HG02840 (cell line): ENCODE results near the gene ALDH18A1.
"Not testable (repeated sequence)": the region's sequence is repeated elsewhere in the genome, so short reads cannot be mapped to it uniquely, and the experiment has no call there.

Source experiments
- ATAC-seq: cut with Tn5 transposase; IDR thresholded peaks from one replicate; pipeline ENCODE4 v1.9.1; 2021; ENCODE audit warnings: mild to moderate bottlenecking, moderate library complexity, moderate number of reproducible peaks; ENCODE audit not compliant: unreplicated experiment, low FRiP score

Gene ALDH18A1

DNA sequence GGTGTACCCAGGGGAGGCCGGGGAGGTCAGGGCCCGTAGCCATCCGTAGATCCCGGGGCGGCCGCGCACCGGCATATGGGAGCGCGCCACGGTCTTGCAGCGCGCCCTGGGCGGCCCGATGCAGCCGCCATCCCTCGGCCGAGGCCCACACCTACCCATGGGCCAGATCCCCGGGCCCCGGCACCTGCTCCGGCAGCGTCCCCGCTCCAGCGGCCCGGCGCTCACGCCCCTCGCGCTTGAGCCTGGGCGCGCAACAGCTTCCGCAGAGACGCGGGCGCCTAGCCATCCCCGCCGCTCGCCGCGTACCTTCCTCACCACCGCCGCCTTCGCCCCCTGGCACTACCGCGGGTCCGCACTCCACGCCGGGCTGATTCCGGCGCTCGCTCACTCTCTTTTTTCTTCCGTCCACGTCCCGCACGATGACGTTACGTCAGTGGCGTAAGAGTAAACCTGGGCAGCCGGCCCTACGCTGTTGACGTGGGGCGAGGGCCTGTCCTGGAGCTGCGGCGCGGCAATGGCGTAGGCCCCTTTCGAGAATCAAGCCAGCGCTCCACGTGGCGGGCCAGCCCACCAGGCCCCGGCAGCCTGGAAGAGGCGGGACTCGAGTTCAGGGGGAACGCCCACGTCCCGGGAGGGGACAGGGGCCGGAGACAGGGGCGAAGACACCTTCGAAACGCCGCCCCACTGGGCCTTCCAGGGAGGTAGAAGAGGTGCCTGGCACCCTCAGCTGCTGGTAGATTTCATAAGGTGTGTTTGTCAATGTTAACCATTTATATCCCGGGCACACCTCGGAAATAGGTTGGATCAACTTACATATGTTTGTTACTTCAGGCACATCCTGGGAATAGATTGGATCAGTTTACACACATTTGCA is at the start of gene ALDH18A1:
Gene ALDH18A1 (minus strand): TSS at position 421 of the 874 bp plus-strand sequence. CDS start 3,334 bp downstream, outside the sequence.
- peak; percentile 81 for ATAC-seq

DNA sequence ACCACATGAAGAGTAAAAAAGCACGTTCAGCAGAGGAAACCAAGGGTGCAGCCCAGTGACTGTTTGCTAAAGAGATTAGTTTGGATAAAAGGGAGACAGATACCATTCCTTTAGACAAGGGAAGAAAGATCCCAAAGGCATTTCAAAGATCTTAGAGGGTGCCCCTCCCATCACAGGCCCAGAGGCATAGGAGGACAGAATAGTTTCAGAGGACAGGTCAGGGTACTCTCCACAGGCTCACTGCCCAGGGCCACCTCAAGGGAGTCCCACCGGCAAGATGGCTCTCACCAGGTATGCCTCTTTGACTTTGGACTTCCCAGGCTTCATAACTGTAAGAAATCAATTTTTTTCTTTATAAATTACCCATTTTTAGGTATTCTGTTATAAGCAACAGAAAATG is 41.9 kb upstream of the ALDH18A1 start:
- no peak for ATAC-seq

DNA sequence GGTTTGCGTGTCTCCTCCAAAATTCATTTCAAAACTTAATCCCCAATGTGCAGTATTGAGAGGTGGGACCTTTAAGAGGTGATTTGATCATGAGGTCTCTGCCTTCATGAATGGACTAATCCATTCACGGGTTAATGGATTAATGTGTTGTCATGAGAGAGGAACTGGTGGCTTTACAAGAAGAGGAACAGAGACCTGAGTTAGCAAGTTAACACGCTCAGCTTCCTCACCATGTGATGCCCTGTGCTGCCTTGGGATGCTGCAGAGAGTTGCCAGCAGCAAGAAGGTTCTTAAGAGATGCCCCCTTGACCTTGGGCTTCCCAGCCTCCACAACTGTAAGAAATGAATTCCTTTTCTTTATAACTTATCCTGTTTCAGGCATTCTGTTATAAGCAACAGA is 40.9 kb upstream of the ALDH18A1 start:
- ATAC-seq, result no peak

DNA sequence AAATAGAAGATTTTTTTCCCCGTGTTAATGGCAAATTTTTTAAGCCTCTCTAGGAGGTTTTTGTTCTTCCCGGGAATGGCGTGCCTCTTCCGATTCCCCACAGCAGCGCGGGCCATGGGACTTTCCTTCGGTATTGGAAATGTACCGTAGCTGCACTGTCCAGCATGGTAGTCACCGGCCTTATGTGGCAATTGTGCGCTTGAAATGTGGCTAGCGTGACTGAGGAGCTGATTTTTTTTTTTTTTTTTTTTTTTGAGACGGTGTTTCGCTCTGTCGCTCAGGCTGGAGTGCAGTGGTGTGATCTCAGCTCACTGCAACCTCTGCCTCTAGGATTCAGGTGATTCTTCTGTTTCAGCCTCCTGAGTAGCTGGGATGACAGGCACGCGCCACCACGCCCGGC is 38.2 kb upstream of the ALDH18A1 start:
- ATAC-seq, result no peak

DNA sequence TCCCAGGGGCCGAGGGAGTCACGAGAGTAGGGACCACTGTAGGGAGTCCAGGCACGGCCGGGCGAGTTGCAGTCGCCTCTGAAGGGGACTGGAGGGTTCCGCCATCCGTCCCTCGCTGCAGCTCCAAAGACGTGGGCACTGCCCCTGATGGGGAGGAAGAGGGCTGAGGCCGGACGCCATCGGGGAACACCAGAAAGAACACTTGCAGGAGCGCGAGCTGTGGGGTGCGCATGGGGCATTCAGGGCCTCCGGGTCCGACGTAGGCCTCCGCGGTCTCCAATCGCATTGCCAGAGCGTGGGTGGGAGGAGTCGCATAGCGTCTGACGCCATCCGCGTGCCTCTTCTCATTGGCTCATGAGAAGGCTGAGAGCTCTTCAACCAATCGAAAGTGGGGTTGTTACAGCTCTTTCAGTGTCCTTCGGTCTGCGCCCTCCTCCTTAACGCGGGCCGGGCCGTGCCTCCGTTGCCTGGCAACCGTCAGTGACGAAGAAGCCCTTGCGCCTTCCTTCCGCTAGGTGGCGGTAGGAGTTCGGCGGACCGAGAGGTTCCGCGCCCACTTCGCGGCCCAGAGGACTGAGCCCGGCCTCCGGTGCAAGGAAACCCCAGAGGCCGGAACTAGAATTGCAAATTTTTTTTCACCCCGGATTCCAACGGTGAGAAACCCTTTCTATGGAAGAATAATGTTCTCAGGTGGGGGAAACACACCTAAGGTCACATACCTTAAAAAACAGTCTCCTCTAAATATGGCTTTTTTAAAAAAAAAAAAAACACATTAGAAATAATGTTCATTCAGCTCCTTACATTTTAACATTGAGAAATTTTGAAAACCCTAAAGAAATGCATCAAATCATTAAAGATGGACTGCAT is 37.4 kb upstream of the ALDH18A1 start, which contains the start of gene TCTN3:
Gene TCTN3 (minus strand): TSS at position 260 of the 867 bp plus-strand sequence. CDS start 28 bp downstream, at position 232.
- ATAC-seq, result peak; percentile 99

DNA sequence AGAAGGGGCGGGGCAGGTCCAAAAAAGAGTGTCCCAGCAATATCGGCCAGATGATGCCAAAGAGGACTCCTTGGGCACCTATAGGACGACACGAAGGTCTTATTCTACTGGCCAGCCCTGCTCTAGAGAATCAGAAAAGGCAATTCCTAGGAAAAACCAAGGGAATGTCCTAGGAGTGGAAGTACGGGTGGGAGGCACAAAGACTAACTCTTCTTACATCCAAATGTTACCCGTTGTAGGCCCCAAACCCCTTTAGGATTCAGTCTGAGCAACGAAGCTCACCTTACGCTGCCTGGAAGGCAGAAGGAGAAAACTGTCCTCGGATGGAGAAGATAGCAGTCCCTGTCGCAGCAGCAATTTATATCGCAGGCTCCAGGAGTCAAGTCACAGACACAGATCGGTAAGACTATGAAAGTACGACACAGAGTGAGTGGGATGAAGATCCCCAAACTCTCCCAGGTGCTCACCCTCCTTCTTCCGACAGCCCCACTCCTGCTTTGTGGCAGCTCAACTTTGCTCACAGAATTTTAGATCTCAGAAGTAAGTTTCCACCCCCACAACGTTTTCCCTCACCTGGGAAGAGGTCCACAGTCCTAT is 36.7 kb upstream of the ALDH18A1 start:
- no peak for ATAC-seq

DNA sequence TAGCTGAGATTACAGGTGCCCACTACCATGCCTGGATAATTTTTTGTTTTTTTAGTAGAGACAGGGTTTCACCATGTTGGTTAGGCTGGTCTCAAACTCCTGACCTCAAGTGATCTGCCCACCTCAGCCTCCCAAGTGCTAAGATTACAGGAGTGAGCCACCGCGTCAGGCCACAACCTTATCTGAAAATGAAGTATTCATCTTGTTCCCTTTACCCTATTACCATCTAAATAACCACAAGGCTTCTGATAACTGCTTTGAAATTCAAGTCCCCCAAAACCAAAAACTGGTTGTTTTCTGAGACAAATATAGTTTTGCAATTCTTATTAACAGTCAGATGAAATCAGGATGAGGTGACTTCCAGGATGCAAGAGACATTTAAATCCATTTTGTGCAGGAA is 34.8 kb upstream of the ALDH18A1 start:
- ATAC-seq, result no peak

DNA sequence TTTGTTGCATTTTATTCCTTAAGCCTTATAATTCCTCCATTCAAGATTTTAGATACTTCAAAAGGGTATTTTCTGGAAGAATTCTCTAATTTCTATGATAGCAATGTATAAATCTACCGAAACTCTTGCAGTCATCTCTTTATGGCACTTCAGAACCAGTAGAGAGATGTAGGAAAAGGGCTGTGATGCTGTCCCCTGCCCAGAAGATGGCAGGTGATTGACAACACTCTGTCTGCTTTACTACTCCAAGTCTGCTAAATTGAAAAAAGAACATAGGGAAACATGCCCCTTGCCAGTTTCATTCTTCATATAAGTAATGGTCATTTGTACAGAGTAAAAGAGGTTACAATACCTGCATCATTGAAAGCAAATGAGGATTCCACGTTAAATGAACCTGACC is 32.1 kb upstream of the ALDH18A1 start:
- no peak for ATAC-seq

DNA sequence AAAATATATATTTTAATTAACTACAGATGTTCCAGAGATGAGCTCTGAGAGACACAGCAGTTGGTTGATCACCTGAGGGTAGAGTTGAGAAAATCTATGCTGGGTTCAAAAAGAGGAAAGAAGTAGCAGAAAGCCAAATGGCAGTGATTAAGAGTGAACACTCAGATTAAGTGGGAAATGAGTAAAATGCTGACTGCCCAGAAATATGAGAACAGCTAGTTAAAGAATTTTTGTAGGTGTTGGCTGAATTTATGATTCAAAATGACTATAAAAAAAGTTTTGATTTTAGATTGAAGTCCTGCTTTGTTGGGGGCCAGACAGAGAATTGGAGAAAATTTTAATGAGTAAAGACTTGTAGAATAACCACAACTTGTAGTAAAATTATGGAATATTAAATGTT is 27.5 kb upstream of the ALDH18A1 start:
- no peak for ATAC-seq

DNA sequence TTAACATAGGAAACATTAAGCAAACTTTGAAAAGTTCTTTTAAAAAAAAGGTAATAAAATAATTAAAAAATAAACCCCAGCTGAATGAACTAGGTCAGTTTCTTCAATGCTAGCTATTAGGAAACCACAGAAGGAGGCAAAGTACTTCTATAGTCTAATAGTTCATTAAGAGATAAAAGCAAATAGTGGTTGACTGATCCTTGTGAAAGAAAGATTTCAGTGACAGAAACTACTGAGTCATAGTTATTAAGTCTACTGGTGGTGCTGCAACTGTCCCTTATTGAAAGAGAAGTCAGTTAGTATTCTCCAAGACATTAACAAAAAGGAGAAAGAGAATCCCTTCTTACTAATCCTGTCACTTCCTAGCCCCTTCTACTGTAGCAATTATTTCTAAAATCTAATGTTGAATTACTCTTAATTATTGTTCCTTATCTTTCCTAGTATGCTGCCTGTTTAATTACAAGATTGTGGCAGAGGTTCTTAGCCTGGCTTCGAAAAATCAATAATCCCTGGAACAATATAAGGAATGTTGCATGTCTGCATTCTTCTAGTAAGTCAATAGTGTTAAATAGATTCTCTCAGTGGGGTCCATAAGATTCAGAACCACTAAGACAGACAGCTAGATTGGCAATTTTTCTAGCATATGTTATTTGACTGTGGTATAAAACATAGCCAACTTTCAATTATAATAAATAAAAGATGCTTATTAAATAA is 19.0 kb upstream of the ALDH18A1 start:
- ATAC-seq, result no peak

DNA sequence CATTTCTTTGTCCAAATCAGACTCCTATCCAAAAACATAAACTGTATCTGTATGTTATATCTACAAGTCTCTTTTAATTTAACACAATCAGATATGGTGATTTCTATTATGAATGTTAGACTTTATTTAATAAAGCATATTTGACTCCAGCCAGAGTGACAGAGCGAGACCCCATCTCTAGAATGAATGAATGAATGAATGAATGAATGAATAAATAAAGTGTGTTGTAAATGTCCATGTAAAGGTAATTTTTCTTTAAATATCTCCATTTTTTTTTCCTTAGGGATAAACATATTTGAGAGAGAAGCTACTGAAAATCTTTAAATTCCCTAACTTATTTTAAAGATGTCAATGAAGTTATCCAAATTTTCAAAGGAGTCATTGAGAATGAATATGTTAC is 18.1 kb upstream of the ALDH18A1 start:
- no peak for ATAC-seq

DNA sequence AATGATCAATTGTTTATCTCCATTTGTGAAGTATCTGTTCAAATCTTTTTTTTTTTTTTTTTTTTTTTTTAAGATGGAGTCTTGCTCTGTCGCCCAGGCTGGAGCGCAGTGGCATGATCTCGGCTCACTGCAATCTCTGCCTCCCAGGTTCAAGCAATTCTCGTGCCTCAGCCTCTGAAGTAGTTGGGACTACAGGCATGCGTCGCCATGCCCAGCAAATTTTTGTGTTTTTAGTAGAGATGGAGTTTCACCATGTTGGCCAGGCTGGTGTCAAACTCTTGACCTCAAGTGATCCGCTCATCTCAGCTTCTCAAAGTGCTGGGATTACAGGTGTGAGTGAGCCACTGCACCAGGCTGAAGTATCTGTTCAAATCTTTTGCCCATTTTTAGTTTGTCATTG is 16.1 kb upstream of the ALDH18A1 start:
- ATAC-seq, result not testable (repeated sequence)

DNA sequence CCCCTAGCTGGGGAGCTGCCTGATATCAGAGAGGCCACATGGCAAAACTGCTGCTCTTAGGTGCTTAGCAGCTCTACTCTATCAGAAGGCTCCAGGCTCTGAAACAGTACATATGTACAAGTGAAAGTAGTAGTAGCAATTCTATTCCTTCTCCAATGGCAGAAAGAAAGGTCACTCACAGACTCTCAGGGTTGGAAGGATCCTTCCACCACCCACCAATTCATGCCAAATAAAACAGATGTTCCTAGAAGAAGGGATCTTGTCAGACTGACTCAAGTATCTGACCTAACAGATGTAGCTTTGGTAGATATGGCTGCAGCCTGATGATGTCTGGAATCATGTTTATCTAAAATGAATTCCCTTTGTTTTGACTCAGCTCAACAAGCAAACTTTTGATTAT is 8.0 kb upstream of the ALDH18A1 start:
- no peak for ATAC-seq

DNA sequence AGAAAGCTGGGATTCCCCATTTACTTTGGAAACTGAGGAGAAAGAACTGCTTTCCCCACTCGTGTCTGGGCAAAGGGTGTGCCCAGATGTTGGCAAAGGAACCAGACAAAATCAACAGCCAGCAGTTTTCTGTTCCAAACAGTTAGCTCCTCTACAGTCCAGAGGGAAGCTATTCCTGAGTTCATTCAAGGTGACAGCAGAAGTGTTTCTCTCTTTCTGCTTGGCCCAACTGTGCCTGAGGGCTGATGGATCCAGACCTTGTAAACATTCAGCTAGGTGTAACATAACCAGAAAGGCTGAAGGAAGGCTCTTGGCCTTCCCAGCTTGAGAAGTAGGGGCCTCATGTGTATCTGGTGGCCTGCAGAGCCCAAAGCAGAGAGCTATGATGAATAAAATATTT is 7.0 kb upstream of the ALDH18A1 start:
- ATAC-seq, result no peak

DNA sequence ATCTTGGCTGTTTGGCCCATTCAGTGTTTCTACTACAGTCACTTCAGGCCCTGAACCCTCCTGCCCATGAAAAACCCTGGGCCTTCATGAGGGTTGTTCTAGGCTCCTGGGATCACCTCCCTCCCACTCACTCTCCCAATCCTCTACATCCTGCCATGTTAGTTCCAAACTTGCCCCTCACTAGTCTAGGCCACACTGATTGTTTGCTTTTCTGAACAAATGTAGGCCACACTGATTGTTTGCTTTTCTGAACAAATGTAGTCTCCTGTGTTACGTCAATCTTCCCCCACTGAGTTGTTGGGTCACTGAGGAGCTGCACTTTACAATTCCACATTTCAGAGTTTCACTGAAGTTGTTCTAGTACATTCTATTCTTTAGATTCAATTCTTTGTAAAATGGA is 5.3 kb upstream of the ALDH18A1 start:
- ATAC-seq, result no peak

DNA sequence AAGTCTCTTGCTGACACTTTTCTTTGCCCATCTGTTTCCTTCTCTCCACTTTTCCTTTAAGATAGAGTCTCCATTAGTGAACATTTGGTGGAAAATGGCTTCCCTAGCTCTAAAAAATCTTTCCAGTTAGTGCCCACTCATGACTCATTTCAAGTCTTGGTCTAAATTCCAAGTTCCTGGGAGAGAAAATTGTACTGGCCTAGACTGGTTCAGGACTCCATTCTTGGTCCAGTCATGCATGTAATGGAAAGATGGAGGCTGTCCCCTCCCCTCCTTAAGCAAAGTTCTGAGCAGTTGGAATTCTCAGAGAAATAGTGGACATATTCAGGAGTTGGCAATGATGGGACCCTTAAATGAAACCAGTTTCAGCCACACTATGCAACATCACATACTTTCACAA is 3.8 kb upstream of the ALDH18A1 start:
- no peak for ATAC-seq

DNA sequence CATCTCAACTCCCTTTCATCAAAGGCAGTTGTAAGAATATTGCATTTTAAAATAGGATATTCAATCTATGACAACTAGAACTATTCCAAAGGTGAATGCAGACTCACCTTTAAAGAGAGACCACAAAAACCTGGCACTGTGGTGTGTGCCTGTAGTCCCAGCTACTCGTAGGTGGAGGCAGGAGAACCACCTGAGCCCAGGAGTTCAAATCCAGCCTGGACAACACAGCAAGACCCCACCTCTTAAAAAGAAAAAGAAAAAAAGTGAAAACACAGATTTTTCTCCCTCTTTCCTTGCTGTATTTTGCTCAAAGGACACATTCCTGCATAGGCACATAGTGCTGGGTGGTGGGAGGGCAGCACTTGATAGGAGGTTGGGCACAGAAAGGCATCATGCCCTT is 739 bp upstream of the ALDH18A1 start:
- ATAC-seq, result no peak

DNA sequence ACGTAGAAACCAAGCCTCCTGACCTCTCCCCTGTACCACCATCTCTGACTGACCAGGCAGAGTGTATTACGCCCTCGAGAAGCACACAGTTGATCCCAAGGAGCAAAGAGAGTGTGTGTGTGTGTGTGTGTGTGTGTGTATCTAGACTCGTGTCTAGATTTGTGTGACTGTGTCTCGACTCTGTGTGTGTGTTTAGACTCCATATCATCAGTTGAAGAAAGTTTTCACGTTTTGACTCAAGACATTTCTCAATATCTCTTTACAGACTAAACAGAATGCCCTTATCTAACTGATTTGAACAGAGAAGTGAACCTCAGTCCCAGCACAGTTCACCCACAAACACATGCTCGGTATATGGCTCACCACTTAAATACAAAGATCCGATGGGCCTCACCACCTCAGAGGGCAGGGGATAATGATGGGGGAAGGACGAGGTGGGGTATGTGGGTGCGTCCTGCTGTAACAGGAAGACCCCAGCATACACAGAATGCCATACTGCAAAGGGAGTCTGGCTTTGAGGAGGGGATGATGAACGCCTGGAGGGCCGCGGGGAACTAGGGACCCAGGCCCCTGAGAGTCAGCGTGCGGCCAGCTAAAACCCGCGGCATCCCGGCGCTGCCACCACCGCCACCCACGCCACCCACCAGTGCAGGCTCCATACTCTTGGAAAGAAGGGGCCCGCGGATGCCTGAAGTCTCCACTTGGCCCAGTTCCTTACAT is 780 bp downstream of the ALDH18A1 start:
- ATAC-seq, result peak; percentile 18

DNA sequence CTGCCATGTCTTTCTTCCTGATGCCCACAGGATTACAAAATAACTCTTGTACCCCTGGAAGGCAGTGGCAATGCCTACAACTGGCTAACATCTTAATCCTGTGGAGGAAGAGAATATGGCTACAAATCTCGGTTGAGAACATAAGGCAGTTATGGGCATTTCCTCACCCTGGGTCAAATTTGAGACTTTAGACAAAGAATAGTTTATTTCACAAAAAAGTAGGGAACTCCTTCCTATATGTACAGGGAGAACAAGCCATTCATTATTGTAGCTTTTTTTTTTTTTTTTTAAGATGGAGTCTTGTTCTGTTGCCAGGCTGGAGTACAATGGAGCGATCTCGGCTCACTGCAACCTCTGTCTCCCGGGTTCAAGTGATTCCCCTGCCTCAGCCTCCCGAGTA is 2.6 kb downstream of the ALDH18A1 start:
- ATAC-seq, result no peak
